H1 (cell line): ENCODE data around the gene LMO2.

Experiments
- KDM1A ChIP-seq: fragments of 200-600, 300-600 bp; sonication (generic); IDR thresholded peaks from 2 replicates; pipeline ENCODE4 v1.7.1; 2016; ENCODE audit warnings: mild to moderate bottlenecking, low read length, borderline replicate concordance
- POLR2AphosphoS5 ChIP-seq: IDR thresholded peaks from 2 replicates; pipeline ENCODE4 v1.6.1; 2011; ENCODE audit warnings: low read depth, low read length

- TF ChIP-seq KDM1A (no peak), POLR2AphosphoS5 (no peak)
These were observed 48.9 kb downstream of the LMO2 start for GRCh38 chr11:33843018-33843417.
